IMR-90 (cell line): ENCODE results near the gene MTUS2. TPM values are rescaled to one million over a fixed set of nuclear protein-coding genes. Genes with fewer than 3 reads are reported as not detected.
"Not testable (repeated sequence)": the region's sequence is repeated elsewhere in the genome, so short reads cannot be mapped to it uniquely, and the experiment has no call there.

Experiments used
- ATAC-seq: fragments of 200-7000 bp; cut with Tn5 transposase; 2 replicates; pipeline ENCODE4 v1.9.1; 2020; ENCODE audit warnings: low read depth, mild to moderate bottlenecking, moderate library complexity
- BruUV-seq: library from RNA; stranded (reverse); fragments of 400-500 nt; replicated peaks from 2 replicates; lab custom pipeline; 2021; lab: Mats Ljungman, UMichigan
- CTCF ChIA-PET: fragments of 300-600 bp; formaldehyde crosslinking; extraction: SDS; loops from one replicate; lab custom pipeline; 2021; ENCODE audit warnings: antibody characterized with exemption; lab: Yijun Ruan, JAX
- POLR2A ChIA-PET: fragments of 300-600 bp; sonication (Branson Sonifier 250); formaldehyde crosslinking; loops from one replicate; lab custom pipeline; 2022; ENCODE audit warnings: antibody characterized with exemption; ENCODE audit not compliant: unreplicated experiment; lab: Charles Lee
- DNase-seq: peaks from one replicate; pipeline ENCODE4 v3.0.0; 2013
- H2AFZ ChIP-seq: replicated peaks from 2 replicates; pipeline ENCODE3; 2013; ENCODE audit warnings: low read length, mild to moderate bottlenecking; ENCODE audit not compliant: poor library complexity
- H2AK5ac ChIP-seq: 2 replicates; pipeline ENCODE4 v1.6.1; 2013; ENCODE audit warnings: low read depth, low read length, inconsistent platforms
- H2AK9ac ChIP-seq: replicated peaks from 2 replicates; pipeline ENCODE3; 2013; ENCODE audit warnings: mild to moderate bottlenecking, low read depth, low read length, moderate library complexity; ENCODE audit not compliant: poor library complexity
- H2BK120ac ChIP-seq: 2 replicates; pipeline ENCODE4 v1.6.1; 2013; ENCODE audit warnings: low read depth, low read length, inconsistent platforms
- H2BK15ac ChIP-seq: 3 replicates; pipeline ENCODE4 v1.6.1; 2013; ENCODE audit warnings: low read depth, low read length, inconsistent platforms
- H2BK20ac ChIP-seq: 2 replicates; pipeline ENCODE4 v1.6.1; 2013; ENCODE audit warnings: low read depth, mild to moderate bottlenecking, inconsistent platforms, low read length, moderate library complexity
- H2BK5ac ChIP-seq: 2 replicates; pipeline ENCODE4 v1.6.1; 2013; ENCODE audit warnings: mild to moderate bottlenecking, low read depth, low read length, inconsistent platforms; ENCODE audit not compliant: poor library complexity, severe bottlenecking
- H3K14ac ChIP-seq: replicated peaks from 2 replicates; pipeline ENCODE4 v1.6.1; 2013; ENCODE audit warnings: low read depth, low read length, inconsistent platforms
- H3K18ac ChIP-seq: 2 replicates; pipeline ENCODE4 v1.6.1; 2013; ENCODE audit warnings: low read depth, low read length, control low read depth
- H3K23ac ChIP-seq: 2 replicates; pipeline ENCODE4 v1.6.1; 2013; ENCODE audit warnings: low read depth, low read length, inconsistent platforms
- H3K27ac ChIP-seq: 2 replicates; pipeline ENCODE4 v1.5.1; 2013; ENCODE audit warnings: mild to moderate bottlenecking, control low read depth, low read length; ENCODE audit not compliant: insufficient read depth
- H3K27me3 ChIP-seq: 2 replicates; pipeline ENCODE4 v1.6.1; 2013; ENCODE audit warnings: low read length; ENCODE audit not compliant: control insufficient read depth, insufficient read depth
- H3K36me3 ChIP-seq: 2 replicates; pipeline ENCODE4 v1.6.1; 2013; ENCODE audit warnings: low read length, mixed read lengths; ENCODE audit not compliant: control insufficient read depth, insufficient read depth
- H3K4ac ChIP-seq: 2 replicates; pipeline ENCODE4 v1.6.1; 2013; ENCODE audit warnings: low read depth, low read length, inconsistent platforms
- H3K4me1 ChIP-seq: 2 replicates; pipeline ENCODE4 v1.6.1; 2013; ENCODE audit warnings: low read length, mixed read lengths; ENCODE audit not compliant: control insufficient read depth, insufficient read depth
- H3K4me2 ChIP-seq: 2 replicates; pipeline ENCODE4 v1.6.1; 2013; ENCODE audit warnings: low read depth, mild to moderate bottlenecking, control low read depth, low read length, moderate library complexity
- H3K4me3 ChIP-seq: 2 replicates; pipeline ENCODE4 v1.5.1; 2013; ENCODE audit warnings: low read depth, mild to moderate bottlenecking, control low read depth, low read length, moderate library complexity; ENCODE audit not compliant: insufficient read depth
- H3K56ac ChIP-seq: 2 replicates; pipeline ENCODE4 v1.6.1; 2013; ENCODE audit warnings: low read length, inconsistent platforms; ENCODE audit not compliant: insufficient read depth; ENCODE audit errors: extremely low read depth
- H3K79me1 ChIP-seq, 2 experiments: 2 replicates each; pipeline ENCODE4 v1.6.1; 2013; ENCODE audit warnings: low read length in 2 of 2, inconsistent platforms in 1 of 2, low read depth in 1 of 2
- H3K9ac ChIP-seq: 2 replicates; pipeline ENCODE4 v1.6.1; 2013; ENCODE audit warnings: low read depth, low read length, control low read depth
- H3K9me1 ChIP-seq: 2 replicates; pipeline ENCODE4 v1.6.1; 2013; ENCODE audit warnings: low read length, inconsistent platforms; ENCODE audit not compliant: insufficient read depth
- H3K9me3 ChIP-seq: 2 replicates; pipeline ENCODE4 v1.6.1; 2013; ENCODE audit warnings: low read length; ENCODE audit not compliant: control insufficient read depth, insufficient read depth
- H4K20me1 ChIP-seq: 2 replicates; pipeline ENCODE4 v1.6.1; 2013; ENCODE audit warnings: low read length, inconsistent platforms; ENCODE audit not compliant: insufficient read depth
- H4K5ac ChIP-seq: 2 replicates; pipeline ENCODE4 v1.6.1; 2013; ENCODE audit warnings: mild to moderate bottlenecking, low read depth, low read length, control low read depth
- H4K8ac ChIP-seq, 2 experiments: 2 replicates each; pipeline ENCODE4 v1.6.1; 2013; ENCODE audit warnings: low read depth in 2 of 2, low read length in 2 of 2, control low read depth in 1 of 2, inconsistent platforms in 1 of 2
- H4K91ac ChIP-seq: 2 replicates; pipeline ENCODE4 v1.6.1; 2013; ENCODE audit warnings: low read depth, low read length, inconsistent platforms; ENCODE audit not compliant: insufficient read depth
- MAFK ChIP-seq: IDR thresholded peaks from 2 replicates; pipeline ENCODE4 v1.6.1; 2012; ENCODE audit warnings: low read depth, low read length, improper control_type of control experiment
- WGBS, 2 experiments: methylation state at CpG; one replicate each; pipeline versions ENCODE4 v1.1.5 to v1.1.7; 2013; ENCODE audit warnings: missing lambda C conversion rate in 2 of 2; ENCODE audit not compliant: insufficient read length in 1 of 2; ENCODE audit errors: extremely low coverage in 2 of 2; 5-methylcytosine and 5-hydroxymethylcytosine counted together
- dilution Hi-C: fragments of 300-500 bp; cut with HindIII; formaldehyde crosslinking; loops from one replicate; pipeline ENCODE4 v1.14.3; 2018; ENCODE audit warnings: low sequenced_read_pairs; ENCODE audit not compliant: unreplicated experiment
- in situ Hi-C: fragments of 300-500 bp; cut with MboI; formaldehyde crosslinking; loops from 3 replicates; pipeline ENCODE4 v1.14.3; 2019; ENCODE audit warnings: low sequenced_read_pairs, inconsistent platforms, mixed read lengths
- intact Hi-C: fragments of 100-400 bp; cut with micrococcal nuclease; formaldehyde crosslinking; loops from 2 replicates; pipeline ENCODE4 v1.10.0; 2022
- polyA plus RNA-seq, 3 experiments: library from polyadenylated mRNA; depleted of rRNA; stranded (reverse); fragments of >200 nt; gene quantifications; 2 replicates each; pipeline ENCODE4 v1.2.3, GENCODE V29; 2012; ENCODE audit warnings: low replicate concordance in 1 of 3
- total RNA-seq: library from RNA; depleted of rRNA; stranded (reverse); fragments of >200 nt; gene quantifications from 2 replicates; pipeline ENCODE4 v1.2.3, GENCODE V29; 2012

The MTUS2 gene
- total and polyA plus RNA-seq, 2 of the 4 experiments (the other 2 are of a cell fraction): under 0.01 to 0.02 TPM

GRCh38 chr13:28990378-28990777 lies 170.2 kb downstream of the MTUS2 start:
- intact Hi-C loops, H3K56ac ChIP-seq, in situ Hi-C loops, H3K4me3 ChIP-seq, DNase-seq, H4K5ac ChIP-seq, H4K91ac ChIP-seq, H3K9me1 ChIP-seq, H2BK120ac ChIP-seq, H3K27me3 ChIP-seq, CTCF ChIA-PET, H3K4ac ChIP-seq, H2BK15ac ChIP-seq, H3K4me1 ChIP-seq, POLR2A ChIA-PET, H2AFZ ChIP-seq, H3K36me3 ChIP-seq, H4K20me1 ChIP-seq, H4K8ac ChIP-seq, H2BK5ac ChIP-seq, H3K18ac ChIP-seq, BruUV-seq, H2AK9ac ChIP-seq, H3K14ac ChIP-seq, dilution Hi-C loops, H2BK20ac ChIP-seq, H2AK5ac ChIP-seq, ATAC-seq, H3K9ac ChIP-seq, H3K23ac ChIP-seq, H3K27ac ChIP-seq, H3K4me2 ChIP-seq, H3K79me1 ChIP-seq: not testable (repeated sequence)
- TF ChIP-seq MAFK: 0 out of 2 replicates have a peak, but pooled peaks have one; percentile 9
- WGBS, 2 experiments: no CpG with 5 or more reads among the region's 3 CpGs
- H3K9me3 ChIP-seq: peaks cover 21% of the 10 kb centered on the region
